Colonic mucosa (tissue), 4 donors: ENCODE measurements around the gene HES4. TPM values are rescaled to one million over a fixed set of nuclear protein-coding genes. Genes with fewer than 3 reads are reported as not detected.
"Not testable (repeated sequence)": the region's sequence is repeated elsewhere in the genome, so short reads cannot be mapped to it uniquely, and the experiment has no call there.

Experiments used
- DNase-seq: peaks from one replicate; pipeline ENCODE4 v3.0.0-alpha.2; 2020
- H3K27ac ChIP-seq: fragments of 200-600 bp; one replicate; pipeline ENCODE4 v1.8.0; 2021
- H3K27me3 ChIP-seq: fragments of 200-600 bp; one replicate; pipeline ENCODE4 v1.8.0; 2021
- H3K36me3 ChIP-seq: fragments of 200-600 bp; one replicate; pipeline ENCODE4 v1.8.0; 2021
- H3K4me1 ChIP-seq: fragments of 200-600 bp; one replicate; pipeline ENCODE4 v1.8.0; 2021; ENCODE audit warnings: mild to moderate bottlenecking
- H3K4me3 ChIP-seq: fragments of 200-600 bp; one replicate; pipeline ENCODE4 v1.8.0; 2021
- H3K9ac ChIP-seq, 2 donors: one replicate each; pipeline ENCODE4 v1.7.0; 2013; ENCODE audit warnings: control low read depth in 2 of 2, low read depth in 2 of 2, low read length in 2 of 2
- H3K9me3 ChIP-seq: fragments of 200-600 bp; one replicate; pipeline ENCODE4 v1.8.0; 2021
- CTCF ChIP-seq: fragments of 200-600 bp; IDR thresholded peaks from one replicate; pipeline ENCODE4 v1.8.0; 2022; ENCODE audit warnings: antibody characterized with exemption, mild to moderate bottlenecking
- intact Hi-C: fragments of 100-400 bp; cut with DNase I; formaldehyde crosslinking; loops from one replicate; pipeline ENCODE4 v1.14.1; 2022
- total RNA-seq, 2 donors: library from RNA; stranded (reverse); fragmentation: NEBNext Ultra II Directional in 1 of 2; extraction: Animal tissue kit (Norgen Biotek cat#: 25700) in 1 of 2; gene quantifications; one replicate each; pipeline ENCODE4 v1.2.1, GENCODE V29; 2021
- donor health status: healthy.
- donor health status: DM: no; HTN: no; CAD: no.
- donor health status: DM: no; HTN: no; CAD: no.

Gene HES4
- total RNA-seq, 2 donors from 2014 or later: 30.5 to 47.3 TPM

DNA sequence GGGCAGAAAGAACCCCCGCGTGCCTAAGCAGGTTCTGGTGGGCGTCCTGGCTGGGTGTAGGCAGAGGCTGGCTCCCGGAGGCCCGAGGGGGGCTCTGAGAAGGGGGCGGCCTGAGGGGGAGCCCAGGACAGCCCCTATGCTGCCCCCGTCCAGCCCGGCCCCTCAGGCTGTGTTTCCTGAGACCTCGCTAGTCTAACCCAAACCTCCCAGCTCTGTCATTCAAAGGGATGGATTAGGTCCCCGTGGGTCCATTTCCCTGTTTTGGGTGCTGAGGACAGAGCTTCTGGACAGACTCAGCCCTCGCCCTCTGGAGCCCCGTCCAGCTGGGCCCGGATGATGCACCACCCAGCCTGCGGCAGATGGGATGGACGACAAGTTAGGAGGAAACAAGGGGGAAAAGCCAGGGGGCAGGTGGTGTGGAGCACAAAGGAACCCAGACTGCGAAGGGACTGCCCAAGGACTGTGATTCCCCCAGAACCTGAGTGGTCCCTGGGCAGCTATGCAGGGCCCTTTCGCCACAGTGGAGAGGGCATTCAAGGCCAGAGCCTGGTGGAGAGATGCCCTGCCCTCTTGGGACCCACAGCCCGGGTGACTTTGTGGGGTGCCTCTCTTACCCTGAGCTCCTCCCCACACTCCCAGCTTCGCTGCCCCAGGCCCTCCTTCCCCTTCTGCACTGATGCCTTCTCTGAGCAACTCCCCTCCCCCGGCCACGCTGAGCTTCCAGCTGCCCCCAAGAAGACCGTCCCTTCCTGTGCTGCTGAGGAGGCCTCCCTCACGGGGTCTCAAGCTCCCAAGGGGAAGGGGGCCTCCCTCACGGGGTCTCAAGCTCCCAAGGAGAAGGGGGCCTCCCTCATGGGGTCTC is 2.8 kb downstream of the HES4 start:
- intact Hi-C loops: no loop called here
- DNase-seq: no peak
- H3K9ac ChIP-seq: no peak overlapping the region
- no peaks in the 10 kb centered on the region for H3K9me3 ChIP-seq
- peaks cover 5% of the 10 kb centered on the region for H3K4me1 ChIP-seq
- H3K36me3 ChIP-seq: no peaks in the 10 kb centered on the region
- no peak overlapping the region for H3K27ac ChIP-seq
- H3K27me3 ChIP-seq: peaks cover 14% of the 10 kb centered on the region
- no peak overlapping the region for H3K4me3 ChIP-seq
- no peak for TF ChIP-seq CTCF

- peaks cover 5% of the 10 kb centered on the region for H3K4me1 ChIP-seq
- intact Hi-C loops: no loop called here
- H3K27ac ChIP-seq: no peak overlapping the region
- no peak overlapping the region for H3K9ac ChIP-seq
- H3K27me3 ChIP-seq: peaks cover 14% of the 10 kb centered on the region
- no peaks in the 10 kb centered on the region for H3K36me3 ChIP-seq
- no peak overlapping the region for H3K4me3 ChIP-seq
- no peak for DNase-seq
- TF ChIP-seq CTCF: no peak
- H3K9me3 ChIP-seq: no peaks in the 10 kb centered on the region
Measured at GRCh38 chr1:995665-996633, 3.9 kb downstream of the HES4 start.

GRCh38 chr1:994546-994945 is 5.4 kb downstream of the HES4 start:
- H3K9me3 ChIP-seq, intact Hi-C loops, DNase-seq, H3K4me3 ChIP-seq, H3K4me1 ChIP-seq, H3K9ac ChIP-seq, H3K36me3 ChIP-seq, H3K27ac ChIP-seq: not testable (repeated sequence)
- peaks cover 14% of the 10 kb centered on the region for H3K27me3 ChIP-seq

- no peaks in the 10 kb centered on the region for H3K4me1 ChIP-seq
- no peak for DNase-seq
- intact Hi-C loops: no loop called here
- TF ChIP-seq CTCF: no peak
- no peak overlapping the region for H3K9ac ChIP-seq
- no peak overlapping the region for H3K27ac ChIP-seq
- peaks cover 8% of the 10 kb centered on the region for H3K27me3 ChIP-seq
- no peaks in the 10 kb centered on the region for H3K36me3 ChIP-seq
- H3K4me3 ChIP-seq: no peak overlapping the region
- no peaks in the 10 kb centered on the region for H3K9me3 ChIP-seq
Measured at GRCh38 chr1:993379-993995, 6.4 kb downstream of the HES4 start.

- TF ChIP-seq CTCF: no peak
- Histone ChIP-seq H3K9me3 (no peaks in the 10 kb centered on the region), H3K4me1 (no peaks in the 10 kb centered on the region), H3K27me3 (no peaks in the 10 kb centered on the region), H3K4me3 (no peak overlapping the region), H3K27ac (no peak overlapping the region), H3K9ac (no peak overlapping the region), H3K36me3 (no peaks in the 10 kb centered on the region)
- no peak for DNase-seq
- intact Hi-C loops: no loop called here
Measured at GRCh38 chr1:992362-992761, 7.5 kb downstream of the HES4 start.
